Pancreas (tissue), 10 donors: ENCODE measurements around the gene TBC1D14. TPM values are rescaled to one million over a fixed set of nuclear protein-coding genes. Genes with fewer than 3 reads are reported as not detected.

Experiments
- ATAC-seq, 4 donors: fragments of 200-7000 bp; cut with Tn5 transposase; one replicate each; pipeline versions ENCODE4 v1.8.0 to v1.9.1; 2020; ENCODE audit warnings: mild to moderate bottlenecking in 4 of 4, moderate library complexity in 4 of 4
- DNase-seq, 6 donors: peaks; one replicate each; pipeline ENCODE4 v3.0.0-alpha.2; 2020
- FAIRE-seq: peaks from 2 replicates; lab custom pipeline; 2012; peaks lifted over from hg19 to GRCh38; lab: Jason Lieb, UNC
- H3K27ac ChIP-seq, 4 donors: fragments of 200-600 bp; sonication (generic); 1 replicate in 3 of 4; 2 replicates in 1 of 4; pipeline versions ENCODE4 v1.5.0 to v1.8.0; 2020
- H3K27me3 ChIP-seq, 4 donors: fragments of 200-600 bp; one replicate each; pipeline ENCODE4 v1.8.0; 2021
- H3K36me3 ChIP-seq, 3 donors: fragments of 200-600 bp; sonication (generic) in 1 of 3; one replicate each; pipeline versions ENCODE4 v1.5.0 to v1.8.0; 2020 to 2021
- H3K4me1 ChIP-seq, 3 donors: fragments of 200-600 bp; one replicate each; pipeline ENCODE4 v1.8.0; 2021
- H3K4me3 ChIP-seq, 4 donors: fragments of 200-600 bp; sonication (generic) in 2 of 4; one replicate each; pipeline versions ENCODE4 v1.5.0 to v1.8.0; 2020 to 2021
- H3K9me3 ChIP-seq, 4 donors: fragments of 200-600 bp; one replicate each; pipeline ENCODE4 v1.8.0; 2021
- CTCF ChIP-seq, 4 donors: fragments of 200-600 bp; sonication (generic) in 3 of 4; IDR thresholded peaks; one replicate each; pipeline versions ENCODE4 v1.5.0 to v1.8.0; 2021; ENCODE audit warnings: antibody characterized with exemption in 4 of 4
- WGBS, 2 donors: extraction: QIAGEN DNeasy Blood & Tissue Kit; methylation state at CpG; one replicate each; pipeline ENCODE4 v1.1.7; 2013; 5-methylcytosine and 5-hydroxymethylcytosine counted together
- intact Hi-C, 3 donors: fragments of 100-400 bp; cut with DNase I; formaldehyde crosslinking; loops; one replicate each; pipeline versions ENCODE4 v1.11.1 to v1.14.2; 2022
- polyA plus RNA-seq, 2 donors: library from polyadenylated mRNA; stranded (reverse); fragments of 200-250 nt; gene quantifications; one replicate each; pipeline ENCODE4 v1.2.3, GENCODE V29; 2013
- total RNA-seq, 6 donors: library from RNA; stranded (reverse); fragmentation: NEBNext Ultra II Directional in 4 of 6; extraction: Animal tissue kit (Norgen Biotek cat#: 25700) in 4 of 6; gene quantifications; one replicate each; pipeline versions ENCODE4 v1.2.1 to v1.2.4, GENCODE V29; 2021 to 2023
- donor health status: healthy with polysubstance abuse.
- donor health status: DM: no; HTN: no; CAD: no; lungs with moderate emphysema.
- donor health status: DM: no; HTN: no; CAD: no.
- donor health status: control.
- donor health status: control.
- donor health status: Bipolar disorder and iron deficiency.
- donor health status: DM: yes; HTN: yes; CAD: no.
- donor health status: DM: no; HTN: no; CAD: no.
- donor health status: DM: no; HTN: no; CAD: no.
- donor health status: DM: yes; HTN: yes; CAD: no.

TBC1D14 gene
- total and polyA plus RNA-seq, 8 donors: 8.9 to 23.9 (median 14.8) TPM

DNA sequence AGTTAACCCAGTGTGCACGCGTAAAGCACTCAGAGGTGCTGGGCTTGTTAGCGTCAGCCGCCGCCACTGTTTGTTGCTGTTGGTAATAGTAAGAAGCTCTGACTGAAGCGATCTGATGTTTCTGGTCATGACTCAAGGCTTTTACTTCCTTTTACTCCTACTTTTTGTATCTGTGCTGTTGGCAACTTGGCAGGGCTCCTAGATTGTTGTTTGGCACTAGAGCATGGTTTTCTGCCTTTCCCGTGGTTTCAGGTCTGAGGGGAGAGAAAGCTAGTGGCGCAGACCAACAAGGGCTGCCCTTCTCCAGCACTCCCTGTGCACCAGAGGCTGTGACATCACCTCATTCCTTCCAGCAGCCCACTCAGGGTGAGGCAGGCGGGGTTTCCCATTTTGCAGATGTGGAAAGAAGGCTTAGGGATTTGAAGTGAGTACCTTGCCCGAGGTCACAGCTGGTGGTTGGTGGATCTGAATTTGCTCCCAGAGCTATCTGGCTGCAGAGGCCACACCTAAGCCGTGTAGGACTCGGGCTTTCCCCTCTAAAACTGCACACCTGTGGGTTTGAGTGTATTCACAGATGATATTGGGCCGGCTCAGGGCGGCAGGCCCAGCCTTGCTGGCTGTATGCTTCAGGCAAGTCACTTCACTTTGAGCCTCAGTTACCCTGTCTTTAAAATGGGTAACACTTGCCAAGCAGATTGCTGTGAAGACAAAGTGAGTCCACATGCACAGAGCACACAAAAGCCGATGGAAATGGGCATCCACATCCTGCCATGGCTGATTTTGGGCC is 82.3 kb downstream of the TBC1D14 start:
- 51 to 61% methylated on average over 15 of the region's 15 CpGs for WGBS, 2 donors
- Histone ChIP-seq H3K36me3 (no peaks in the 10 kb centered on the region), H3K4me3 (peak overlapping the region in 1 of 4 donors; percentile 3), H3K9me3 (no peaks in the 10 kb centered on the region), H3K4me1 (peaks cover 5 to 27% (median 15%) of the 10 kb centered on the region in 3 donors), H3K27me3 (no peaks in the 10 kb centered on the region), H3K27ac (peak overlapping the region in 3 of 4 donors; percentile 12 to 70 (median 66))
- TF ChIP-seq CTCF (IDR thresholded peaks at IDR 0.05): no peak
- DNase-seq (peak in 3 of 6 donors; percentile 43 to 49 (median 47)), FAIRE-seq (no peak), ATAC-seq (peak in 3 of 4 donors; percentile 8 to 39 (median 11))
- intact Hi-C loops: no loop called here

DNA sequence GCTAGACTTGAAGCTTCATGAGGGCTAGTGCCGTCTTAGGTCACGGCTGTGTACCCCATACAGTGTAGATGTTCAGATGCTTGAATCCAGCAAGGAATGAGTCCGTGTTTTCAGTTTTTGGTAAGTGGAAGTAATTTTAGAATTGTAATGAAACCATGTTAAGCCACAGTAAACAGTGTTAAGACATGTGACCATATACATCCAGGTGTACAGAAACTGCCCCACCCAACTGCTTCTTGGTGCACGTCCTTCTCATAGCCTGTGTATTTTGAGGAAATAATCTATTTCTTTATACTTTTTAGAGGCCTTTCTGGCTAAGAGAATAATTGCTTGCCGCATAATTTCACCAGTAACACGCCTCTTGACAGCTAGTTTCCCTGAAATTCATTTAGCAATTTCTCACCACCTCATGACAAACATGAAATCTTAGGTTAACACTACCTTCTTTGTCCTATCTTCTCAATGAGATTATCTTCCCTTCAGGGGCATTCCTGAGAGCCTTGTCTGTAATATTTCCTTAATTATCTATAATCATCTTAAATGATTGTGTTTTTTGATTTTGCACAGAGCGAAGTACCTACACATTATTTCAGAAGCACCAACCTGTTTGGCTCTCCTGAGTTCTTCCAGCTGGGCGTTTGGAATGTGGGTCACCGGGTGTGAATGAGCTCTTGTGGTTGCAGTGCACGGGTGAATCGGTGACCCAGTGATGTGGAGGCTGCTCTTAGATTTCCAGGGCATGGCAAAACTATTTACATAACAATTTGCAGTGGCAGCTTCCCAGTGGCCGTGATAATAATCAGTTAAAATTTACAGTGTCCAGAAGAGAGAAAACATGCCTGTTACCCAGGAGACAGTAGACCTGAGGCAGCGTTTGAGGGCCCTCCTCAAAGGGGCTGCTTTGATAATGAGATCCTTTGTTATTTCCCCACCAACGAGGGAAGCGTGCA is 83.4 kb downstream of the TBC1D14 start:
- Histone ChIP-seq H3K4me3 (no peak overlapping the region), H3K4me1 (peaks cover 5 to 25% (median 15%) of the 10 kb centered on the region in 3 donors), H3K9me3 (no peaks in the 10 kb centered on the region), H3K27me3 (no peaks in the 10 kb centered on the region), H3K27ac (peak overlapping the region in 2 of 4 donors; percentile 19 to 70), H3K36me3 (peaks cover 0 to 6% (median 0%) of the 10 kb centered on the region in 3 donors)
- DNase-seq (no peak), FAIRE-seq (no peak), ATAC-seq (peak in 2 of 4 donors; percentile 53 to 58)
- no peak for TF ChIP-seq CTCF (IDR thresholded peaks at IDR 0.05)
- 61 to 66% methylated on average over 15 of the region's 15 CpGs for WGBS, 2 donors
- intact Hi-C loops: no loop called here

DNA sequence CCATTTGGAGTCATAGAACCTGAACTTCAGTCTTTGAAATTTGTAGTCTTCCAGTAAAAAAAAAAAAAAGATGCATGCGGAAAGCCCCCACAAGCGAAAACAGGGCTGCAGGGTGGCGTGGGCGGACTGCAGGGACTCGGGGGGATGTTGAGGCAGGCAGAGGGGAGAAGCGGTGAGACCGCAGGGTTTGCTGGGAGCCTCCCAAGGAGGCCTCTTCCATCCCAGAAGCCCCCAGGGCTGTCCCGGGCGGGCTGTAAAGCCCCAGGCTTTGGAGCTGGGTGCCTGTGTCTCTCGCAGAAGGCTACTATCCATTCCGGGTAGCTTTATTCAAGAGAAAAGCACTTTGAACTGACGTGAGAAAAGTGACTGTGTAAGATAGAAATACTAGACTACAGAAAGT is 86.9 kb downstream of the TBC1D14 start:
- Histone ChIP-seq H3K4me3 (no peak overlapping the region), H3K27ac (no peak overlapping the region), H3K36me3 (peaks cover 0 to 34% (median 6%) of the 10 kb centered on the region in 3 donors), H3K9me3 (no peaks in the 10 kb centered on the region), H3K27me3 (no peaks in the 10 kb centered on the region), H3K4me1 (peaks cover 4 to 12% (median 7%) of the 10 kb centered on the region in 3 donors)
- no peak for TF ChIP-seq CTCF (IDR thresholded peaks at IDR 0.05)
- DNase-seq (no peak), FAIRE-seq (no peak), ATAC-seq (no peak)
- 93 to 96% methylated on average over 12 of the region's 12 CpGs for WGBS, 2 donors
- intact Hi-C loops: no loop called here

DNA sequence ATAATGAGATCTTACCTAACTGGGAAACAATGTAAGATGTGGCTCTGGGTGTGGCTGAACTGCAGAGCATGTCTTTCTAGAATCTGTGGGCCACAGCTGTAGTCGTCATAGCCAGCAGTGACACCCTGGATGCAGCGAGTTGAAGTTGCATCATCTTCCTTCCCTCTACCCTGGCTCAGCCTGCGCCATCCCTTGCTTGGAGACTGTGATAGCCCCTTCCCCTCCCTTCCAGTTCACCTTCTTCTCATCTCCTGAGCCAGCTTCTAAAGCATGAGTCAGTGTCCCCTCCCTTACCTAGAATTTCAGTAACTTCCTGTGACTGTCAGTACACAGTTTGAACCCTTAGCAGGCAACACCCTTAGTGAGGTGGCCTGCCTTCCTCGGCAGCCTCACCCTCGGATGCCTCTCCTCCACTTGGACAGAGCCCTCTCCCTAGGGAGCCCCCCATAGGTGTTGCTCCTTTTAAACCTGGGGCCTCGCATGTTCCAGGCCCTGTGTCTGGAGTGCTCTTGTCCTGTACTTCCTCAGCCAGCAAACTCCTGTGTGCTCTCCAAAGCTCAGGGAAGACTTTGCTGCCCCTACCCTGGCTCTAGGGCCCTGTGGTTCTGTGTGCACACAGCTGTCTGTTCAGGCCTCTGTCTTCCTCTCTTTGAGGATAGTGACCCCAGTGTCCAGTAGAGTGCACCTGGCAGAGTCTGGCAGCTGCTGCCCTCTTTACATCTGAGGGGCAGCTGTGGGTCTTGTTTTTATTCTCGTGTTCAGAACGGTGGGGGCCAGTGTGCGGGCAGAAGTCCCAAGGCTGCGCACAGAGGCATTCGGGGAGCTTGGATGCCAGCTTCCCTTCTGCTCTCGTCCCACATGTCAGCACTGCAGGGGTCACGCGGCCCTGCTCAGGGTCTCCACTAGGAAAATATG is 89.8 kb downstream of the TBC1D14 start:
- H3K9me3 ChIP-seq: no peaks in the 10 kb centered on the region
- no peaks in the 10 kb centered on the region for H3K27me3 ChIP-seq
- ATAC-seq: peak in 2 of 4 donors; percentile 32 to 34
- no peak for FAIRE-seq
- no peak for TF ChIP-seq CTCF (IDR thresholded peaks at IDR 0.05)
- 74 to 83% methylated on average over 14 of the region's 14 CpGs for WGBS, 2 donors
- no peaks in the 10 kb centered on the region for H3K4me1 ChIP-seq
- no peak overlapping the region for H3K4me3 ChIP-seq
- H3K27ac ChIP-seq: no peak overlapping the region
- H3K36me3 ChIP-seq: peaks cover 4 to 46% (median 10%) of the 10 kb centered on the region in 3 donors
- DNase-seq: peak in 1 of 6 donors; percentile 35
- intact Hi-C loops: no loop called here
